K562 (cell line): ENCODE data around the gene RNF123. TPM values are rescaled to one million over a fixed set of nuclear protein-coding genes. Genes with fewer than 3 reads are reported as not detected.

Source experiments
- BRF1 ChIP-seq: IDR thresholded peaks from 3 replicates; pipeline ENCODE4 v1.6.1; 2011; ENCODE audit warnings: borderline replicate concordance, mild to moderate bottlenecking; ENCODE audit not compliant: insufficient read length; ENCODE audit errors: extremely low read depth
- MEF2A ChIP-seq: IDR thresholded peaks from 2 replicates; pipeline ENCODE4 v1.6.1; 2011; ENCODE audit warnings: low read depth, mild to moderate bottlenecking, low read length, moderate library complexity; ENCODE audit not compliant: control insufficient read depth
- MTA2 ChIP-seq: fragments of 450-650 bp; IDR thresholded peaks from 2 replicates; pipeline ENCODE4 v1.6.1; 2016; ENCODE audit warnings: low read depth
- SIN3A ChIP-seq, 2 experiments: fragments of 150-350 bp in 1 of 2; IDR thresholded peaks; 2 replicates each; pipeline ENCODE4 v1.6.1; 2011 to 2016; ENCODE audit warnings: borderline replicate concordance in 2 of 2, low read depth in 2 of 2, low read length in 2 of 2, mild to moderate bottlenecking in 2 of 2, moderate library complexity in 2 of 2; ENCODE audit not compliant: control insufficient read depth in 1 of 2
- SMARCE1 ChIP-seq: fragments of 450-650 bp; IDR thresholded peaks from 2 replicates; pipeline ENCODE4 v1.7.1; 2016; ENCODE audit warnings: mild to moderate bottlenecking
- TFAP4 ChIP-seq: sonication (generic); formaldehyde crosslinking; IDR thresholded peaks from 2 replicates; pipeline ENCODE4 v1.8.0; 2022; ENCODE audit warnings: missing genetic modification reagents, mild to moderate bottlenecking, moderate library complexity, borderline replicate concordance
- ZNF407 ChIP-seq: fragments of 450-650 bp; IDR thresholded peaks from 2 replicates; pipeline ENCODE4 v1.6.1; 2016; ENCODE audit warnings: low read depth
- polyA plus RNA-seq, 8 experiments: library from polyadenylated mRNA; depleted of rRNA in 4 of 8; stranded (reverse) in 5 of 8; unstranded in 3 of 8; fragments of >200 nt; fragmentation: Nextera tagmentation in 2 of 8; fragmentation: Illumina TruSeq in 1 of 8; extraction: Ambion mirVana in 2 of 8; extraction: Trizol in 1 of 8; gene quantifications; 2 replicates each; pipeline versions ENCODE4 v1.2.1 to v1.2.3, GENCODE V29; 2011 to 2014; ENCODE audit warnings: inconsistent platforms in 1 of 8, missing spikeins in 1 of 8
- total RNA-seq, 7 experiments: library from RNA; depleted of rRNA in 6 of 7; stranded (reverse); fragments of >200 nt in 6 of 7; fragmentation: Illumina TruSeq in 2 of 7; extraction: Trizol in 2 of 7; gene quantifications; 2 replicates each; pipeline versions ENCODE4 v1.2.1 to v1.2.3, GENCODE V29; 2011 to 2021; ENCODE audit warnings: low replicate concordance in 1 of 7

RNF123 gene
- total and polyA plus RNA-seq, 9 of the 15 experiments (the other 6 are each of a cell fraction or from before 2014, with no cell fraction given), result 8.7 to 53.1 (median 17.5) TPM

- TF ChIP-seq SIN3A (IDR thresholded peaks at IDR 0.05; ENCODE audit: borderline replicate concordance in 2 of 2, control insufficient read depth in 1 of 2, low read depth in 2 of 2, low read length in 2 of 2) (peak in 1 of 2 experiments; percentile 46; a peak in 1 of 4 replicates), ZNF407 (no peak), BRF1 (no peak), MTA2 (no peak), MEF2A (no peak), TFAP4 (peak; percentile 63), SMARCE1 (no peak)
These were observed 15.5 kb upstream of the RNF123 start, which contains the start of gene APEH (continued) for GRCh38 chr3:49673715-49674496.
